RWPE1 (cell line): ENCODE measurements around the gene AUTS2.

Experiments used
- CTCF ChIA-PET: fragments of 350-600 bp; sonication (Branson Sonifier 250); formaldehyde crosslinking; extraction: SDS; loops from one replicate; lab custom pipeline; 2021; lab: Yijun Ruan, JAX
- POLR2A ChIA-PET: fragments of 400-600 bp; formaldehyde crosslinking; extraction: SDS; loops from one replicate; lab custom pipeline; 2020; ENCODE audit warnings: antibody characterized with exemption; ENCODE audit not compliant: low non-redundant PET; lab: Yijun Ruan, JAX
- DNase-seq: peaks from one replicate; pipeline ENCODE4 v3.0.0; 2012; ENCODE audit warnings: low spot score
- H3K27ac ChIP-seq: fragments of 450-650 bp; 2 replicates; pipeline ENCODE4 v1.5.1; 2017
- TF ChIP-seq, protein P1 (sequence below): fragments of 450-650 bp; conservative IDR thresholded peaks from 2 replicates; pipeline ENCODE4 v1.5.1; 2017; ENCODE audit warnings: low read depth, mild to moderate bottlenecking

The AUTS2 gene

DNA sequence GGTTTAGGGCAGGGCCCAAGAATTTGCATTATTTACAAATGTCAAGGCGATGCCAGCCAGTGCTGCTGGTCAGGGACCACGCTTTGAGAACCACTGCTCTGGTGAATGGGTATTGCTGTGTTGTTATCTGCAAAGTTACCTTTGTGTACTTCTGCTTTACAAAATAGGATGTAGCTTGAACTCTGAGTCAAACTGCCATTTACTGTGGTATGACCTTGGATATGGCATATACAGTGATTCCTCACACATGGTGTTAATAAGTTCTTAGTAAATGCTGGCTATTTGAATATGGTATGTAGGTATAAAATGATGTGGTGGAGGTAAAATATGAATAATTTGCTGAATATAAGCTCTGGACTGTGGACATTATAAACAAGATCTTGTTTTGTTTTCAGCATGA, 148.9 kb downstream of the AUTS2 start:
- CTCF ChIA-PET: no interaction called here
- H3K27ac ChIP-seq: no peak overlapping the region
- DNase-seq: no peak
- POLR2A ChIA-PET: no interaction called here
- TF ChIP-seq, protein P1, sequence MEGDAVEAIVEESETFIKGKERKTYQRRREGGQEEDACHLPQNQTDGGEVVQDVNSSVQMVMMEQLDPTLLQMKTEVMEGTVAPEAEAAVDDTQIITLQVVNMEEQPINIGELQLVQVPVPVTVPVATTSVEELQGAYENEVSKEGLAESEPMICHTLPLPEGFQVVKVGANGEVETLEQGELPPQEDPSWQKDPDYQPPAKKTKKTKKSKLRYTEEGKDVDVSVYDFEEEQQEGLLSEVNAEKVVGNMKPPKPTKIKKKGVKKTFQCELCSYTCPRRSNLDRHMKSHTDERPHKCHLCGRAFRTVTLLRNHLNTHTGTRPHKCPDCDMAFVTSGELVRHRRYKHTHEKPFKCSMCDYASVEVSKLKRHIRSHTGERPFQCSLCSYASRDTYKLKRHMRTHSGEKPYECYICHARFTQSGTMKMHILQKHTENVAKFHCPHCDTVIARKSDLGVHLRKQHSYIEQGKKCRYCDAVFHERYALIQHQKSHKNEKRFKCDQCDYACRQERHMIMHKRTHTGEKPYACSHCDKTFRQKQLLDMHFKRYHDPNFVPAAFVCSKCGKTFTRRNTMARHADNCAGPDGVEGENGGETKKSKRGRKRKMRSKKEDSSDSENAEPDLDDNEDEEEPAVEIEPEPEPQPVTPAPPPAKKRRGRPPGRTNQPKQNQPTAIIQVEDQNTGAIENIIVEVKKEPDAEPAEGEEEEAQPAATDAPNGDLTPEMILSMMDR: no peak

DNA sequence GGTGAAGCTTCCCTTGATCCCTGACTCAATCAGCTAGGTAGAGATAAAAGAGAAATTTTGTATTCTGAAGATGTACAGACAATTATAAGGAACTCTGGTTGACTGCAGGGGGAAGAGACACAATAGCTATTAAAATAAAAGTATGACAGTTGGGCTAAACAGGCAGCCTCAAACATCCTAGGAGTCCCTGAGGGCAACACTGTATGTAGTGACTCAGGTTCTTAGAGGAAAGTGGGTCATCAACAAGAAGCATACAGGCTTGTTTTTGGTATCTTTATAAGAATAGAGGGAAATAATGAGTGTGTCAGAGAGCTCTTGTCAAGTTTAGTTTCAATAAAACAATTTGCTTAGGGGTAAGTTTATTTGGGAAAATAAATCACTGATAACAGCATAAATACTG, 150.3 kb downstream of the AUTS2 start:
- no peak overlapping the region for H3K27ac ChIP-seq
- CTCF ChIA-PET: no interaction called here
- POLR2A ChIA-PET: no interaction called here
- TF ChIP-seq, protein P1: no peak
- DNase-seq: no peak

DNA sequence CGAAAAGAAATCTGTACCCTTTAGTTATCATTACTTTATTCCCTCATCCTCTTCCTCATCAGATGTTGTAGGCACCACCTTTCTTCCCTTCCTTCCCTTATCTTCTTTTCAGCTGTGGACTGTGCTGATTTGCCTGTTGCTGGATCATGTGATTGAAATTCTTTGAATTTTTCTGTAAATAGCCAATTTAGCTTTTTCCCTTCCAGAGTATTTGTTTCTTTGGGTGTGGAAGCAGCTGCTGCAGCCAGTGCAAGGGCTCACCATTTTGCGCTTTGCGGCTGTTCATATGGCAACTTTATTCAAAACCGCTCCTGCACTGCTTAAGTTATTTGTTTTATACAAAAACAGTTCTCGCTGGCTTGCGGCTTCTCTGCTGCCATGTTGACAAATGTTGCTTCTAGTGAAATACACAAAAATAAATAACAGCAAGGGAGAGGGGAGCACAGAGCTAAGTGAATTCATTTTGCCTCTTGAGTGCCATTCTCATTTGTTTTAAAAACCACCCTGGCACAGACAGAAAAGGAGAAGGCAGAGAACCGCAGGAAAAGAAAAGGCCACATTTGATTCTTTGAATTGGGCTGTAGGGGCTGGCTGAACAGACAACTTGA, 151.2 kb downstream of the AUTS2 start:
- ChIA-PET POLR2A (no interaction called here), CTCF (interaction anchor here (0.7 kb wide), 1 partner anchor 1762 kb away, joined by 4 read pairs; no protein-coding TSS in a partner anchor)
- H3K27ac ChIP-seq: no peak overlapping the region
- no peak for DNase-seq
- TF ChIP-seq, protein P1: no peak

DNA sequence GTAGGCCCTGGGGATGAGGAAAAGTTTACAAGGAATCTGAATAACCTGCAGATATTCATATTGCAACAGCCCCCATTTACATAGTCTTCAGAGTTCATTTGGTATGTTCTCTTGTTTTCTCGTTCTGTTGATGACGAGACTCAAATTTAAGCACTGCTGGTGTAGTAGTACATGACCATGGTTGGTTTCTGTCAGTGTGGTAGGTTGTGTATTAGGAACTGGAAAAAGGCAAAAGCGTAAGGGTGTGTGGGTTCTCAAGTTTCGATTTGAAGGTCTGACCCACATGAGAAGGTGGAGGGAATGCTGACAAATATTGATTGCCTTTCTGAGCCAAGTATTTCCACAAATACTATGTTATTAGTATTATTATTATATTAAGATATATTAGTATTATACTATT, 151.7 kb downstream of the AUTS2 start:
- ChIA-PET CTCF (interaction anchor here (0.7 kb wide), 1 partner anchor 1762 kb away, joined by 4 read pairs; no protein-coding TSS in a partner anchor), POLR2A (no interaction called here)
- TF ChIP-seq, protein P1: no peak
- DNase-seq: no peak
- H3K27ac ChIP-seq: no peak overlapping the region

DNA sequence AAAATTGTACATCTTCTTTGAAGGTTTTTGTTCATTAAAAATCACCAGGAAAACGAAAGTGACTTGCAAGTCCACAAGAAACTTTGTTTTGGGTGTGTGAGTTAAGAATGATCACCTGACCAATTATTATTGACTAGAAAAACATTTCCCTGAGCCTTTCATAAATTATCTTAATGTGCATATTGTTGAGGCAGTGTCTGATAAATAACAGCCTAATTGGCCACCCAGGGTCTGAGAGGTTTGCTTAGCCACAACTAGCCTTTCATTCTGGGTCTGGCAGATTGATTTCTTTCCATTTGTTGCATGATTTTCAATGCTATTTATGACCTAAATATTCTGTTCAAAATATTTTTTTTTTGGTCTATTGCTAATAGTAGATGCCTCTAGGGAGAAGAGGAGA, 152.8 kb downstream of the AUTS2 start:
- POLR2A ChIA-PET: no interaction called here
- TF ChIP-seq, protein P1: no peak
- H3K27ac ChIP-seq: no peak overlapping the region
- CTCF ChIA-PET: no interaction called here
- DNase-seq: no peak

DNA sequence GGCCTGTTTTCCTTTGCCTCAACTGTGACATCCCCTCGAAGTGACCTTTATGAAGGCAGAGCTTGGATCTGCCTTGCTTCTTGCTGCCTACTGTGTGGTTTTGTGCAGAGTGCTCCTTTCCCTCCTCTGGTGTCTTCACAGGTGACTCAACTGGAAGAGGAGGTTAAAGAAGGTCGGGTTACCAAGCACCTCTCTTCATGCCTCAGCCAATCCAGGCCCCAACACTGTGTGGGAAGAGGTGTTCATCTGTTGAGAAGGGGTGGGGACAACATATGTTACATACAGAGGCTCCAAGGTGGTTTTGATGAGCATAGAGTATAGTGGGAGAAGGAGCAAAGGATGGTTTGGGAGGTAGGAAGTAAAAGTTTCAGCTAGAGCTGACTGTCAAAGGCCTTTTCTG, 155.7 kb downstream of the AUTS2 start:
- POLR2A ChIA-PET: no interaction called here
- DNase-seq: no peak
- TF ChIP-seq, protein P1: no peak
- CTCF ChIA-PET: no interaction called here
- no peak overlapping the region for H3K27ac ChIP-seq
